Rectal smooth muscle tissue (tissue), 1 donor: Measurements from ENCODE around the gene PPFIBP1.
"Not testable (repeated sequence)": the region's sequence is repeated elsewhere in the genome, so short reads cannot be mapped to it uniquely, and the experiment has no call there.

ENCODE experiments used
- H3K27ac ChIP-seq: one replicate; pipeline ENCODE4 v1.7.0; 2013; ENCODE audit warnings: low read depth, low read length, inconsistent platforms
- H3K27me3 ChIP-seq: one replicate; pipeline ENCODE4 v1.7.0; 2013; ENCODE audit warnings: low read length; ENCODE audit not compliant: control insufficient read depth, insufficient read depth
- H3K36me3 ChIP-seq: one replicate; pipeline ENCODE4 v1.7.0; 2013; ENCODE audit warnings: low read length; ENCODE audit not compliant: control insufficient read depth, insufficient read depth
- H3K4me1 ChIP-seq: one replicate; pipeline ENCODE4 v1.7.0; 2013; ENCODE audit warnings: low read length; ENCODE audit not compliant: control insufficient read depth, insufficient read depth
- H3K4me3 ChIP-seq: one replicate; pipeline ENCODE4 v1.7.0; 2013; ENCODE audit warnings: low read length
- H3K9ac ChIP-seq: one replicate; pipeline ENCODE4 v1.7.0; 2013; ENCODE audit warnings: low read length

The PPFIBP1 gene

DNA sequence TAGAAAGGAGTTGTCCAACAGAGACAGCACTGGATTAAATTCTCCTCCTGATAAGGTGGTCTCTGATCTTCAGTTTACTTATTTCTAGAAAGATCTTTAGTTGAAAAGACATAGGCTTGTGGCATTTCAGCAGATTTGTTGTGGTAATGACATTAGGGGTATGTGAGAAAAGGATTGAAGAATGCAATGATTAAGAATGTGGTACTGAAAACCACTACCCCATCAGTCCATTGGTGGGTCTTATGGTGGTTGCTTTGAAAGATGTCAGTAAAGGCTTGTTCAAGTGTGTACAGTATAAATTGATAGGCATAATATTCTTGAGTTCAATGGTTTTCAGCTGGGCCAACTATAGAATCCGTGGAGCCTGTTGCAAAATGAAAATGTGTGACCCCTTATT is 10.8 kb downstream of the PPFIBP1 start:
- H3K36me3 ChIP-seq: no peaks in the 10 kb centered on the region
- no peak overlapping the region for H3K27ac ChIP-seq
- H3K4me1 ChIP-seq: peaks cover 28% of the 10 kb centered on the region
- no peak overlapping the region for H3K9ac ChIP-seq
- H3K4me3 ChIP-seq: no peak overlapping the region
- no peaks in the 10 kb centered on the region for H3K27me3 ChIP-seq

DNA sequence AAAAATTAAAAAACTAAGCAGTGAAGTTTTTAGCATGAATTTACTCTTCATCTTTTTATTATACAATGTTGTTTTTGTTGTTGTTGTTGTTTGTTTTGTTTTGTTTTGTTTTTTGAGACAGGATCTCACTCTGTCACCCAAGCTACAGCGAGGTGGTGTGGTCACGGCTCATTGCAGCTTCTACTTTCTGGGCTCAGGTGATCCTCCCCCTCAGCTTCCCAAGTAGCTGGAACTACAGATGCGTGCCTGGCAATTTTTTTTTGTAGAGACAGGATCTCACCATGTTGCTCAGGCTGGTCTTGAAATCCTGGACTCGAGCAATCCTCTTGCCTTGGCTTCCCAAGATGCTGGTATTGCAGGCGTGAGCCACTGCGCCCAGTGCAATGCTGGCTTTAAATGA is 11.3 kb downstream of the PPFIBP1 start:
- H3K36me3 ChIP-seq: no peaks in the 10 kb centered on the region
- H3K27ac ChIP-seq: no peak overlapping the region
- no peak overlapping the region for H3K4me3 ChIP-seq
- no peak overlapping the region for H3K9ac ChIP-seq
- no peaks in the 10 kb centered on the region for H3K27me3 ChIP-seq
- H3K4me1 ChIP-seq: peaks cover 27% of the 10 kb centered on the region

- Histone ChIP-seq H3K4me1 (peaks cover 24% of the 10 kb centered on the region), H3K27me3 (no peaks in the 10 kb centered on the region), H3K4me3 (no peak overlapping the region), H3K27ac (peak overlapping the region; percentile 22), H3K36me3 (no peaks in the 10 kb centered on the region), H3K9ac (no peak overlapping the region)
Observed at GRCh38 chr12:27537855-27538675, 14.1 kb downstream of the PPFIBP1 start.

DNA sequence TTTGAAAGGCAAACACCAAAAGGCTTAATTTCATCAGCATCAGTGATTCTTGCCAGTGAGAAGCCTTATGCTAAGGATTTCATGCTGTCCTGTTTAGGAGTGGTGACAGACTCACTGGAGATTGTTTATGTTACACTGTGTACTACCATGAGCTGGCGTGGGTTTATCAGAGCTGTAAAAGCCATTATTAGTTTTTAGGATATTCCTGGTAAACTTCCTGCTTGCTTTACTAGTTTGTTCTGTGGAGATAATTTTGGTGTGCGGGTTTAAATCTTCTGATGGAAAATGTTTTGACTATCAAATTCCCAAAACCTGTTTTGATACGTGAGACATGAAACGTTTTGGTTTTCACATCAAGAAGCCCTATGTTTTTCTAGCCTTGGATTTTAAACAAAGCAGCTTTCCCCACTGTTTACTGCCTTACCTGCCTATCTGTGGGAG is 15.2 kb downstream of the PPFIBP1 start:
- no peak overlapping the region for H3K4me3 ChIP-seq
- no peaks in the 10 kb centered on the region for H3K27me3 ChIP-seq
- no peak overlapping the region for H3K27ac ChIP-seq
- H3K36me3 ChIP-seq: no peaks in the 10 kb centered on the region
- H3K9ac ChIP-seq: no peak overlapping the region
- H3K4me1 ChIP-seq: peaks cover 25% of the 10 kb centered on the region

GRCh38 chr12:27541031-27541719 is 17.2 kb downstream of the PPFIBP1 start:
- Histone ChIP-seq H3K27me3 (no peaks in the 10 kb centered on the region), H3K36me3 (no peaks in the 10 kb centered on the region), H3K9ac (no peak overlapping the region), H3K4me3 (no peak overlapping the region), H3K4me1 (peaks cover 28% of the 10 kb centered on the region), H3K27ac (no peak overlapping the region)

GRCh38 chr12:27542628-27543027 is 18.6 kb downstream of the PPFIBP1 start:
- Histone ChIP-seq H3K27me3 (no peaks in the 10 kb centered on the region), H3K27ac (peak overlapping the region; percentile 44), H3K36me3 (no peaks in the 10 kb centered on the region), H3K4me1 (peaks cover 28% of the 10 kb centered on the region), H3K9ac (no peak overlapping the region), H3K4me3 (no peak overlapping the region)

- peaks cover 19% of the 10 kb centered on the region for H3K4me1 ChIP-seq
- H3K9ac ChIP-seq, H3K27ac ChIP-seq: not testable (repeated sequence)
Observed at GRCh38 chr12:27544858-27545257, 20.9 kb downstream of the PPFIBP1 start.

GRCh38 chr12:27545665-27546064 is 21.7 kb downstream of the PPFIBP1 start:
- H3K36me3 ChIP-seq: no peaks in the 10 kb centered on the region
- H3K27ac ChIP-seq: no peak overlapping the region
- H3K4me1 ChIP-seq: peaks cover 23% of the 10 kb centered on the region
- H3K27me3 ChIP-seq: no peaks in the 10 kb centered on the region
- no peak overlapping the region for H3K9ac ChIP-seq
- no peak overlapping the region for H3K4me3 ChIP-seq

More at GRCh38 chr12:27544858-27545257, 20.9 kb downstream of the PPFIBP1 start:
- H3K36me3 ChIP-seq, H3K27me3 ChIP-seq, H3K4me3 ChIP-seq: not testable (repeated sequence)

GRCh38 chr12:27547592-27547991 is 23.6 kb downstream of the PPFIBP1 start:
- no peak overlapping the region for H3K4me3 ChIP-seq
- no peak overlapping the region for H3K27ac ChIP-seq
- H3K36me3 ChIP-seq: no peaks in the 10 kb centered on the region
- H3K27me3 ChIP-seq: no peaks in the 10 kb centered on the region
- no peak overlapping the region for H3K9ac ChIP-seq
- peaks cover 22% of the 10 kb centered on the region for H3K4me1 ChIP-seq

- no peak overlapping the region for H3K4me3 ChIP-seq
- peak overlapping the region; percentile 41 for H3K27ac ChIP-seq
- no peaks in the 10 kb centered on the region for H3K36me3 ChIP-seq
- H3K27me3 ChIP-seq: no peaks in the 10 kb centered on the region
- H3K9ac ChIP-seq: no peak overlapping the region
- peaks cover 25% of the 10 kb centered on the region for H3K4me1 ChIP-seq
Observed at GRCh38 chr12:27548301-27549199, 24.5 kb downstream of the PPFIBP1 start.

GRCh38 chr12:27549236-27549800 is 25.3 kb downstream of the PPFIBP1 start:
- H3K27me3 ChIP-seq: no peaks in the 10 kb centered on the region
- no peak overlapping the region for H3K9ac ChIP-seq
- H3K36me3 ChIP-seq: no peaks in the 10 kb centered on the region
- H3K4me1 ChIP-seq: peaks cover 28% of the 10 kb centered on the region
- peak overlapping the region; percentile 62 for H3K27ac ChIP-seq
- H3K4me3 ChIP-seq: no peak overlapping the region
